NCI-H1092 (cell line): ENCODE data around the gene MUC4.

Source experiments
- DNase-seq: peaks from one replicate; lab custom pipeline; 2025; lab: John Stamatoyannopoulos, UW

Gene MUC4

DNA sequence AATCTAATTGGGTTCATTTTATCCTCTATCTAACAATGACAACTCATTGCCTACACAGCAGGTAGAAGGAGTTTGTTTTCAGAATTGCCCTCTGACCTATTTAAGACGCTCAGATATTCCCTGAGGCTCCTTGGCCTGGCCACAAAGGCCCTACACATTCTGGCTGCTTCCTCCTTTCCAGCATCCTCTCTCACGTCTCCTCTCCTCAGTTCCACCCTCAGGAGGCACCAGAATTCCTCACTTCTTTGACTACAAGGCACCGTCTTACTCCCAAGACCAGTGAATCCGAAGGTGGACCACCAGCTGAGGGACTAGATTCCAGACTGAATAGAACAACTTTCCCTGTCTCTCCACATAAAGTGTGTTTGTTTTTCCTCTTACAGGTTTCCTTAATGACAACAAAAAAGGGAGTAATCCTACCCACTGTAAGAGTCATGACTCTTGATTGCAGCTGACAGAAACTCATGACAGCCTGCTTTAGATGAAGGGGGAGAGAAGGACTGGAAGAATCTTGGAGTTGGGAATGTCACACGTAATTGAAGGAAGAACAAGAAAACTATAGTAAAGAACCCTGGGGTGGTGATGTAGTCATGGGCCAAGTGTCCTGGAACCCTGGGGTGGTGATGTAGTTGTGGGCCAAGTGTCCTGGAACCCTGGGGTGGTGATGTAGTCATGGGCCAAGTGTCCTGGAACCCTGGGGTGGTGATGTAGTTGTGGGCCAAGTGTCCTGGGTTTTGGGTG lies 112.9 kb downstream of the MUC4 start:
- DNase-seq = no peak

DNA sequence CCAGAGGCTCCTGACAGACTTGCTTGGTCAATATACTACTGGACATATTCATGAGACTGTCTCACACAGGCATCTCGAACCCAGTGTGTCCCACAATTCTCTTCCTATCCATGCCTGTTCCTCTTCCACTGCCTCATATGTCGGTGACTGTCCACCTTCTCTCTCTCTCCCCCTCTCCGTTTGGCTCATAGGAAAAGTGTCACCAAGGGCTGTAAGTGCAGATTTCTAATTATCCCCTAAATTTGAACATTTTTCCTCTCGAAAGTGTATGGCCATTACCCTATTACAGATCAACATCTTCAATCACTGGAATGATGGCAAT lies 113.4 kb downstream of the MUC4 start:
- no peak for DNase-seq

DNA sequence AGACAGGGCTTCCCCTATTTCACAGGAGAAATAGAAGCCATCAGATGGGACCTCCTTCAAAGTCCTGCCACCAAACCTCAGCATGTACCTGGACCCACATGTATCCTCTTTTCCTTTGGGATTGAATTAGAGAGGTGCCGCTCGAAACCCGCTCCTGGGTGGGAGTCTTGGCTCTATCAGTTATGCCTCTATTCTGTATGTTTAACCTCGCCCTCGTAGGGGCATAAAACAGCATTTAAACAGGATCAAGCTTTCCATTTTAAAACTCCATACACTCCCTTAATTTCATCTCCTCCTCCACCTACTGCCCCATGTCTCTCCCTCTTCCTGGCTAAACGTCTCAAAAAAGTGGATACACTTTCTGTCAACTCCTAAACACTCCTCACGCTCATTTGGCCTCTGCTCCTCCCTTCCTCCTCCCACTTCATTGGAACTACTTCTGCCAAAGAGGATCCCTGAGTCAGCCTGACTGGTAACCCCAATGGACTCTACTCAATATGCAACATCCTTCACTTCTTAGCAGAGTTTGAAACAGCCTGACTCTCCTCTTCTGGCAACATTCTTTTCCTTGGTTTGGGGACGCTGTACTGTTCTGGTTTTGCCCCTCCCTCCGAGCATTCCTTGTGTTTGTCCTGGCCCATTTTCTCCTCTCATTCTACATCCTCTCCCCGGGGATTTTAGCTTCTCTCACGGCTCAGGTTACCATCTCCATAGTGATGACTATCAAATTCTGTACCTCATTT lies 114.0 kb downstream of the MUC4 start:
- no peak for DNase-seq
